SIG-M5 treated with dmso at 0.1 percent for 504 hours (cell line): ENCODE data around the gene KCNQ2.

ENCODE experiments used
- DNase-seq: peaks from one replicate; lab custom pipeline; 2025; ENCODE audit not compliant: unreplicated experiment; lab: John Stamatoyannopoulos, UW

Gene KCNQ2

DNA sequence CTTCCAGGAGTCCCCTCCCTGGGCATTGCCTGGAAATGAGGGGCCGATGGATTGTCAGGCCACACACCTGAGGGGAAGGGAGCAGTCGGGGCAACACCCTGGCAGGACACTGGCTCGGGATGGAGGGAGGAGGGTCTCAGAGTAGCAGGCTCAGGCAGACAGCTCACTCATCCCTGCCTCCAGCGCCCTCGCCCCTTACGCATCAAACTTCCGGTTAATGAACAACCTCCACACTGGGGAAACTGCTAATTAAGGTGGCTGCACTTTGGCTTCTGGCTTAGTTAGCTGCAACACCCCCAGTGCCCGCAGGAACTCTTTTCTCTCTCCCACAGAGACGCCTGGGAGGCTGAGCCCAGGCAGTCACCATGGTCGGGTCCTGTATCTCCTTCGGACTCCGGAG, 98.0 kb downstream of the KCNQ2 start:
- no peak for DNase-seq

DNA sequence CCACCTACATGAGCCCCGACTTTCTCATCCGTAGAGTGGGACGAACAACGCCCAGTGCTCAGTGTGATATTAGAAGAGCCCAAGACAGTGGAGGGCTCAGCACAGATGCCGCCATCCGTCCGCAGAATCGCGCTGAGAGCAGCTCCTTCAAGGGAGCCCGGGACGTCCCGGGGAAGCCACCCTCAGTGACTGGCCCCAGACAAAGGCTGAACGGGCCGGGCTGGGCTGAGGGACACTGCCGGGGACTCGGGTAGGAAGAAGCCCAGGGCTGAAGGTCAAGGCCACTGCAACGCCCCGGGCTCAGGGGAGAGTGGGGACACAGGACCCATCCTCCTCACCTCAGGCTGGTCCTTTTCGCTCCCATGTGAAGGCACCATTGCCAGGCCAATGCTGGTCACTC, 98.5 kb downstream of the KCNQ2 start:
- DNase-seq: no peak

DNA sequence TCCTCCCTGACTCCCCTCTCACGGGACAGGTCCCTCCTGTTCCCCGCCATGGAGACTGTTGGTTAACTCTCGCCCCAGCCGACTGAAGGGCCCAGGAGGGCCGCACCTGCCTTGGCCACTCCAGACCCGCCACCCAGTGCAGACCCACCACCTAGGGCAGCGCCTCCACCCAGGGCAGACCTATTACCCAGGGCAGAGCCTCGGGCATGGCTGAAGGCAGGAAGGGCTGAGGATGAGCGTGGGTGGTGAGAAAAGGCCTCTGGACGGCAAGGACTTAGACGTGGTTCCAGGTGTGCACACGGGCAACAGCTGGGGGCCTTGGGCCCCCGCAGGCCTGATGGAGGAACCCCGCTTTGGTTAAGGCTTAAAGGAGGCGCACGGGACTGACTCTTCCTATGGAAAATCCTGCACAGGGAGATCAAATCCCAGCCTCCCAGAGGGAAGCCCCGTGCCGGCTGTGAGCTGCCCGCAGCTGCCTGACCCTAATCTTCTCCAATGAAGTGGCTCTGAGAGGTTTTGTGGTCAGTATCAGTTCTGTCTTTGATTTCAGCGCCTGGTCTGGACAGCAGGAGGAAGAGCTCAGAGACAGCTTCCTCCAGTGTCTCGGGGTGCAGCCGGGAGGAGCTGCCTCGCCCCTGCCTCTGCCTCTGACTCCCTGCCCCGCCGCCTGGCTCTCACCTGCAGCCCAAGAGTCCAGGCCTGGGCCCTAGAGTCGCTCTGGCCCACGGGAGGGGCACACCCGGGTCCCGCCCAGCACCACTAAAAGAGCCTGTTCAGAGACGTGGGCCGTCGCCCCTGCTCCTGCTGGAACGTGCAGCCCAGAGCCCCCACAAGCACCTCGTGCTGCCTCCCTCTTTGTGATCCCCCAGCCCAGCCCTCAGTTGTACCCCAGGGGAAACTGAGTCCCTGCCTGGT, 99.2 kb downstream of the KCNQ2 start:
- DNase-seq: no peak

DNA sequence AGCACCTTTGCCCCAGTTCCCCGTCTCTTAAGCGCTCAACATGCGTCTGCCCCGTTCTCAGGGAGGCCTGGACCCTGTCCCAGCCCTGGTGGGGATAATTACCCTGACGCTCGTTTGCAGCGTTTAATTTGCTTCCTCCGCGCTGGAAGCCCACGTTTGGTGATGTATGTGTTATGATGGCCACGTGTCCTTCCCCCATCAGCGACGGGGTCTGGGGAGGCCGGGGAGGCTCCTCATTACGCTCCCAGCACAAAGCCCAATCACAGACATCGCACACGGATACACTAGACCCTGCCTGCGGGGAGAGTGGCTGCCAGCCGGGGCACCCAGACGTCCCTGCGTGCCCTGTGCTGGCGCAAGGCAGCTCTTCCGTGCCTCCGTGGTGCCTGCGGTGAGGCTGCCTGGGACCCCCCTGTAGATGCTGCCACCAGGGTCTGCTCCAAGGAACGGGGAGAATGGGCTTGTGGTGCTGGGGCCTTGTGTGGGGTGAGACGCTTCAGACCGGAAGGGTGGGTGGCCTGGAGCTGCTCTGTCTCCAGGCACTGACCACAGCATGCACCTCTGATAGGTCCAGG, 101.1 kb downstream of the KCNQ2 start:
- no peak for DNase-seq

DNA sequence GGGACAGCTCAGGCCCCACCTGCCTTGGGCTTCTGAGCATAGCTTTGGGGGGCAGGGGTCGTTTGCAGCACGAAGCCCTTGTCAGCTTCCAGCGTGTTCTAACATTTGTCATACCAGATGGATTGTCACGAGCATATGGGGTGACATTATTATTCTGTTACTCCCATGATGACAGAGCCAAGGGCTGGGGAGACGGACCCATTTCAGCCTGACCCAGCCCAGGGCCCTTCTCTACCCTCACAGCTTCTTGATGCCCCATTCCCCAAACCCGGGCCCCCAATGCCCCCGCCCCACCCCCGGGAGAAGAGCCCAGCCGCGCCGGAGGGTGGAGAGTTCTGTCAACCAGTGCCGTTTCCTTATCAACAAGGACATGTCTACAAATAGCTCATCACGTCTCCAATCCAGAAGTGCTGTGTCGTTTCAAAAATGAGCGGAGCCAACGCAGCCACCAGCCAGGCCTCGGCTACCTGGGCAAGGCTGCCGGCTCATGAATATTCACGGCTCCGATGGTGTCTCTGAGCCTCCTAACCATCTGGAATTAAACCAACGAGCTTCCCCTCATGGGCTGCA, 101.8 kb downstream of the KCNQ2 start:
- no peak for DNase-seq

DNA sequence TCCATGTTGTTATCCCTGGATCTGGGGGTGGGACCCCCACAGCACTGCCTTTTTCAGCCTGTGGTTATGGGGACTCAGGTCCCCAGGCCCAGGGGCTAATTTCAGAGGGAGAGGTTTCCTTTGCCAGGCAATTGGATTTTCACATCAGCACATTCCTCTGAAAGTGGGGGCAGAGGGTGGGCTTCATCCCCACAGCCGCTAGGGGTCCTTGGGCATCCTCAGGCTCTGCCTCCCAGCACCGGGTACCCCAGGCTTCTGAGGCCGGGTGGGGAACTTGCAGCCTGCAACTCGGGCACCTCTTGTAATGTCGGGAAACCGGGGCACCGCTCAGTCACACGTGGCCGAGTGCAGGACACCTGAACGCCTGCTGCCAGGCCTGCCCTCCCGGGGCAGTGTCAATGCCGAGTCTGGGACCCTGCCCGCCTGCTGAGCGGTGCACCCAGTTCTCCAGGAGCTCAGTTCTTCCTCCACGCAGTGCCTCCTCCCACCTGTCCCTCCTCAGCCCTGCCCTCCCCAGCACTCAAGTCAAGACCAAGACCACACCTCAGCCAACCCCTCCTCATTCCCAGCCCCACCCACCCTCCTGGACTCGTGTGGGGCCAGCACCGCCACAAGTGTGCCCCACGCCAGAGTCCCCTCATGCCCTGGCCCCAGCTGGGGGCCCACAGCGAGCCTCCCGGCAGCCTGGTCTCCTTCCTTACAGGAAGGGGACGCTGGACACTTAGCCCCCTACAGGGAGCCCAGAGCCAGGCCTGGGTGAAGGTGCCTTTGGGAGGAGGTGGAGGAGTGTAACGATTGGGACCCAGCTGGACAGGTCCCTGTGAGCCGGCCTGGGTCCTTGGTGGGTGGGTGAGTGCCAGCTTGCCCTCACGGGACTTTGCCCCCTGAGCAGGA, 102.5 kb downstream of the KCNQ2 start:
- DNase-seq: no peak

DNA sequence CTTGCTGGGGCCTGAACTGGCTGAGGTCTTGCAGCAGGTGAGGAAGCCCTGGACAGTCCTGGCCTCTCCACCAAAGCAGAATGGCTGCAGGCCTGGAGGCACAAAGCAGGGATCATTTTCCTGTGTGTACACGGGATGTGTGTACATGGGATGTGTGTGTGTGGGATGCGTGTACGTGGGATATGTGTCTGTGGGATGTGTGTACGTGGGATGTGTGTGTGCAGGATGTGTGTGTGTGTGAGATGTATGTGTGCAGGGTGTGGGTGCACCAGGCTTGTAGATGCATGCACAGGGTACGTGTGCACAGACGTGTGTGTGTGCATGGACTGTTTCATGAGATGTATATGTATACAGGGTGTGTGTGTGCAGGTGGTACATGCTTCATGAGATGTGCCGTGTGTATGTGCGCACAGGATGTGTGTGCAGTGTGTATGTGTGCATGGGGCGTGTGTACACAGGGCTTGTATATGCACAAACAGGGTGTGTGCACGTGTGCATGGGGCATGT, 103.4 kb downstream of the KCNQ2 start:
- DNase-seq: no peak

DNA sequence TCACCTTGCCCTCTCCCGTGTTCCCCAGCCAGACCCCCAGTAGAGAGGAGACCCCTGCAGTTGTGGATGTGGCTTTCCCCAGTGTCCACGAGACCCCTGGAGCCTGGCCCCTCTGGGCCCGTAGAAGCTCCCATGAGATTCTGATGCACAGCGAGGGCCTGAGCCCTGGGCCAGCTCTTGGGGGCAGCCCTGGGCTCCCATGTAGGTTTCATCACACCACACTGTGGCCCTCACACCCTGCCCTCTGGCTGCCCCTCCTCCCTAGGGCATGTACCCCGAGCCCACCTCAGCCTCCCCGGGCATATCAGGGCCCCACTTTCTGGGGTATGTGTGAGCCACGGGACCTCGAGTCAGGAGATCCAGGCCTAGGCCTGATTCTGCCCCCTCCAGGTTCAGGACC, 104.3 kb downstream of the KCNQ2 start:
- no peak for DNase-seq

DNA sequence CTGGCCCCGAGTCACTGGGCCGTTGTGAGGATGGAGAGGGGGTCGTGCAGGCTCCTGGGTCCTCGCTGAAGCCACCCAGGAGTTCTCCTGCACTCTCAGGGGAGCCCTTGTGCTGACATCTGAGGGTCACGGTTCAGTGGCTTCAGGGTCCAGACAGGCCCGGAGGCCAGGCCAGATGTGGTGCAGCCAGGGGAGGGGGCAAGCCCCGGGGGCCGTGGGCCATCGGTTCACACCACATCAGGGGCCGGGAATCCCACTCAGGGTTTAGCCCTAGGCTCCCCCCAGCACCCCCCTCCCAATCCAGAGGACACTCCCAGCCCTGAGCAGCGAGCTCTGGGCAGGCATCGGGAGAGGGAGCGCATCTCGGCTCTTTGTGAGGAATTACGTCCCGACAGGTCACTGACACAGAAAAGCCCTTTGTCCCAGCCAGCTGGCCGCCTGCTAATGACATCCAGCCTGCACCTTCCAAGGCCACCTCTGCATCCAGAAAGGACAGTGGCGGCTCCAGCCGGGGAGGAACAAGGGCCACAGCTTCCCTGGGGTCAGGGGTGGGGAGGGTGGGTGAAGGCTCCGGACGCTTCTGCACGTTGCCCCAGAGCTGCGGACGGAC, 104.9 kb downstream of the KCNQ2 start:
- no peak for DNase-seq

DNA sequence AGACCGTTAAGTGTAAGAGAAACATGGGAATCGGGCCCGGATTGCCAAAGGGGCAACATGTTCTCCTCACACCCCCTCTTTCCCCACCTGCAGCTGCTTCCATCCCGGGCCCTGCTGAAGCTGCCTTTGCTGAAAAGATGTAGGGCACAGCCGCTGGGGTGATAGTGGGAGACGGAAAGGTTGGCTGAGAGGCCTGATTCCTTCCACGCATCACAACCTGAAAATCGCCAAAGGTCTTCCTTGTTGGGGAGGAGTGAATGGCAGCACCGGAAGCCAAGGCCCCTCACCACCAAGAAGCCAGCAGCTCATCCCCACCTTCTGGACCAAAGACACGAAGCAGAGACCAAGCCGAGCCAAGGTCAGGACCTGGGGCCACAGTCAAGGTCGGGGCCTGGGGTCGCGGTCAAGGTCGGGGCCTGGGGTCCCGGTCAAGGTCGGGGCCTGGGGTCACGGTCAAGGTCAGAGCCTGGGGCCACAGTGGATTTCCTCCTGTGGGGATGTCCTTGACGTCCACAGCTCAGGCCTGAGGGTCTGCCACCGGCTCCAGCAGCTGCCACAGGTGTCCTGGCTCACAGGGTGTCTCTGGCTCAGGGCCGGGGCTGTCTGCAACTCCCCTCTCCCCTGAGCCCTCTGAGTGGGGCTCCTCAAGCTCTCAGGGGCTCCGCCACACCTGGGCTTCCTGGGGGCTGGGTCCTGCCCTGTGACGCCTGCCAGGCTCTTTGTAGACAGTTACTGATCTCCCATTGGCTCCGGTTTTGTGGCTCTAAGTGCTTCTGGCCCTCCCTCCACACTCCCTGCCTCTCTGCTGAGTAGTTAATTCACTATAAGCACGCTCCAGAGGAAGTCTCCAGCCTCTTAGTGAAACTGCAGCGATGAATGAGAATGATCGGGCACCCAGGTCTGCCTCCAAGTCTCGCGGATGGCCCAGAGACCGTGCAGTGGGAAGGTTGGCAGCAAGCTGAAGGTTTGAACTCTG, 105.8 kb downstream of the KCNQ2 start:
- DNase-seq: no peak

DNA sequence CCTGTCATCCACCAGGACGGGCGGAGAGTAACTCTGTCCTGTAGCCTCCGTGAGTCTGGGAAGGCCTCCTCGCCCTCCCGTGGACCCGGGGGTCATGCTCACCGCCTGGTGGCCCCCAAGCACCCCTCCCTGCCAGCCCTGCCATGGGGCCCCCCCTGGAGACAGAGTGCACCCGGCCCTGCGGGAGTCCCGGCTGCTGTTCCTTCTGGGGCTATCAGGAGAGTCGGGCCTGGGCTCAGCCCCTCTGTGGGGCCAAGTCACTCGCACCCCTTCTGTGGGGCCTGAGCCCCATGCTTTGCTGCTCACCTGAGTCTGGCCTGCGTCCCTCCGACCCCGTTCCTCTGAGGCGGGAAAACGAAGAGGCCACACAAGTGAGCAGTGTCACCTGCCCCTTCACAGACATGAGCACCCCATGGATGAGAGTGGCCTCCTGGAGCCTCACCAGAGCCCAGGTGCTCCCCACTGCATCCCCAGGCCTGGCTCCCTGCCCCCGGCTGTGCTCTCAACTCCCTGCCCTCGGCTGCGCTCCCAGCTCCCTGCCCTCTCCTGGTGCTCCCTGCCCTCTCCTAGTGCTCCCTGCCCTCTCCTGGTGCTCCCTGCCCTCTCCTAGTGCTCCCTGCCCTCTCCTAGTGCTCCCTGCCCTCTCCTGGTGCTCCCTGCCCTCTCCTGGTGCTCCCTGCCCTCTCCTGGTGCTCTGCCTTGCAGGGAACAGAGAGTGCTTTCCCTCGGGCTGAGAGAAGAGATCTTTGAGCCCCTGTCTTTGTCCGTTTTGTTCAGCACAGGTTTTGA, 106.7 kb downstream of the KCNQ2 start:
- no peak for DNase-seq

DNA sequence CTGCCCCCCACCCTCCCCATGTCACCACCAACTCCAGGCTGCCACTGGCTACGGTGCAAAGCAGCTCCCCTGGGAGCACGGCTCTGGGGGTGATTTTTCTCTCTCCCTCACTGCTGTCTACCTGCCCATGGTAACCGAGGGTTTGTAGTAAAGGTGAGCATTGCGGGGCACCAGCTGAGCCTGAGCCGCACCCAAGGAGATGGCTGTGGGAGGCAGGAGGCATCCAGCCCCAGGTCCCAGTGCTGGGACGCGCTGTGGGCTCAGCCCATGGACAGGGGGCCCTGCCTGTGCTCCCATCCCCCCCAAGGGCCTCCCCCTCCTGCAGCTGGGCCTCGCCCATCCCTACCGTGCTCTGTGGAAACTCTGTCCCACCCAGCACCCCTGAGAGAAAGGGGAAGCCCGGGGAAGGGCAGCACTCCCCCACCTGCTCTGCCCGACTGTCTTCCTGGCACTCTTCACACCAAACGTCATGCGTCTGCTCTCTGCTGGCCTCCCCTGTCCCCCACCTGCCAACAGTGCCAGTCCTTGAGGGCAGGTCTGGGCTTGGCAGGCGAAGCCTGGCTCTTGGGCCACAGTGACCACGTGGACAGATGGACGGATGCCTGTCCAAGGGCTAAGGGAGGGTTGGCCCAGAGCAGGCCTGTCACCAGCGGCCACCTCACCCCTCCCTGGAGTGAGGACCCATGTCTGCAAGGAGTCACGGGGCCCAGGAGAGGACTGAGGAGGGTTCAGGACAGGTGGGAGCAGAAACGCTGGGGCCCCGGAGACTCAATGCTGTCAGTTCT, 107.5 kb downstream of the KCNQ2 start:
- DNase-seq: no peak

DNA sequence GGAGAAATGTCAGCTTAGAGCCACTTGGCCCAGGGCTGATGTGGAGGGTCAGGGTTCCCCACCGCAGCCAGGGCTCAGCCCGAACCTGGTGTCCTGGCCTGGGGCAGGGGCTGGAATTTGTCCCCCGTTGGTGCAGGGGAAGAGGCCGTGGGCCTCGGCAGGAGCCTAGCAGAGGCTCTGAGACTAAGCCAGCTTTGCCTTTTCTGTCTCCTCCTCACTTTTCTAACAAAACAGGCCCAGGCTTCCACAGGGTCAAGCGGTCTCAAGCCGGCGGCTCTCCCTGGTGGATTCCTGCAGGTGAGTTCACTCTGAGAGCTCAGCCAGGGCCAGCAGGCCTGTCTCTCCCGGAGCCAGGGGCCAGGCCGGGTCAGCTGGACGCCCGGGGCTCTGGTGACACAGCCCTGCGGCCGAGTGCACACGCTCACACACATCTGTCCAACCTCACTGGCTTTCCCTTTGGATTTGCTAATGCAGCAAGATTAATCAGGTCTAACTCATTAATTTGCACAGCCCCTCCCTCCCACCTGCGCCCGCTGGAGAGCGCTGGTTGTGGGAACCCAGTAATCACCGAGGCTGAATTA, 108.4 kb downstream of the KCNQ2 start:
- DNase-seq: no peak

DNA sequence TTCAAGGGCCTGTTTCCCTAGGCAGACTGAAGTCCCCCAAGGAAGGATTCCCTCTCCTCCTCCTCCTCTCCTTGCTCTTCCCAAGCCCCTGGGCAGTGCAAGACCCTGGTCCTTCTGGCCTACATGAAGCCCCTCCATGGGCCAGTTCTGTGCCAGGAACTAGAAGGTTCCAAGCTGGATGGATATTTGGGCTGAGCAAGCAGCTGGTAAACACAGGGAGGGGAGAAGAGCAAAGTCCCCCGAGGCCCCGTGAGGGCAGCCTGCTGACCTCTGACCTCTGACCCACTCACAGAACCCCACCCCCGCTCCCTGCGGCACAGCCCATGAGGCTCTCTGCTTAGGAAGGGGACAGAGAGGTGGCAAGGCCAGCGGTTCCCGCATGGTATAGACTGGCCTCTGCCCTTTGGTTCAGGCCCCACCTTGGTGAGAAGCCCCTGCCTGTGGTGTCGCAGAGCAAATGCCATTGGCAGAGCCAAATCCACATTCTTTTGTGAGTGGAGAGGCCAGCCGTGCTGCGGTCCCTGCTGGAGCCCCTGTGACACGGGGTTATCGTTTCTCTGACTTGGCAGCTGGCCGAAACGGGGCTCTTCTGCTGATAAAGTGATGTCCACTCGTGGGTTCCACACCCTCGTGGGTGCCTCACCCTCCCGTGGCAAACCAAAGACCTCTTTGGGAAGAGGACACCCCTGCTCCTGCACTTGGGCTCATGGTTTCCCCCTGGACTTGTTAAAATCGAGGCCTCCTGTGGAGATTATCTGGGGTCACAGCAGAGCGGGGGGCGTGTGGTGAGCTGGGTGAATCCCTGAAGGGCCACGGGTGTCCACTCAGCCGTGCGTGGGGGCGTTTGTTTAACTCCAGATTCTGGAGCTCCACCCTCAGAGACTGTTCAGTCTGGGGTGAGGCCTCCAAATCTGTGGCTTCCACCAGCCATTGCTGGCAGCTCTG, 109.2 kb downstream of the KCNQ2 start:
- no peak for DNase-seq

DNA sequence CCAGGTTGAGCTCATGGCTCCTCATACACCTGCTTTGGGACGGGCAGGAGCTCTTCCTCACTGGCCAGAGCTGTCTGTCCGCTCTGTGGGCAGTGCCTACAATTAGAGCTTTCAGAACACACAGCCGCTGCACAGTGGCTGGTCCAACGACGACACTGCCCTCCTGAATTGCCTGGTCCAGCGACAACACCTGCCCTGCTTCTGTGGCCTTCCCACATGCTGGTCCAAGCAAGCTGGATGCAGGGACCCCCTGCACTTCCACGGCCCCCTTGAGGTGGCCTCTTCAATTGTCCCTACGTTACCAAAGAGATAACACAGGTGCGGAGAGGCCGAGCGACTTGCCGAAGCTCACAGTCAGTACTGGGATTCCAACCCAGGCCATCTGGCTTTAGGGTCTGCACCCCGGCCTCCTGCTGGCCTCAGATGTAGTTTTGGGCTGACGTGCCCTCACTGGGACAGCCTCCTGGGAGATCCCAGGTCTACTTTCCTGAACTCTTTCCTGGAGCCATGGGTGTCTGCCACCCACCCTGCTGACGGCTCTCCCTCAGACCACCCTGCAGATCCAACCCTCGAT, 109.9 kb downstream of the KCNQ2 start:
- no peak for DNase-seq
